PC-9 (cell line): ENCODE measurements around the gene TAS1R1.

Source experiments
- CTCF ChIP-seq: fragments of 200-600 bp; sonication (generic); conservative IDR thresholded peaks from 2 replicates; pipeline ENCODE4 v1.6.1; 2017; ENCODE audit warnings: mixed run types, antibody characterized with exemption, mild to moderate bottlenecking, moderate library complexity
- EZH2 ChIP-seq: fragments of 200-600 bp; sonication (generic); IDR thresholded peaks from 2 replicates; pipeline ENCODE4 v1.8.0; 2017; ENCODE audit warnings: antibody characterized with exemption, low read depth

- TF ChIP-seq CTCF (no peak), EZH2 (no peak)
Measured at GRCh38 chr1:6627841-6628545, 72.9 kb downstream of the TAS1R1 start.
